Daoy (cell line): ENCODE results near the gene UTS2. TPM values are rescaled to one million over a fixed set of nuclear protein-coding genes. Genes with fewer than 3 reads are reported as not detected.

Source experiments
- DNase-seq: peaks from one replicate; pipeline ENCODE4 v3.0.0-alpha.2; 2015; ENCODE audit warnings: low read depth
- total RNA-seq: library from RNA; depleted of rRNA; stranded (reverse); fragments of >200 nt; shearing (Covaris generic); gene quantifications from 2 replicates; pipeline ENCODE4 v1.2.3, GENCODE V29; 2014; rRNA removed

UTS2 gene
- total RNA-seq, 1 experiment from 2014 or later = not detected

GRCh38 chr1:7813677-7814373 is 39.0 kb downstream of the UTS2 start:
- no peak for DNase-seq

GRCh38 chr1:7811476-7811875 is 41.4 kb downstream of the UTS2 start:
- DNase-seq = no peak

- peak; percentile 95 for DNase-seq
Measured at GRCh38 chr1:7810395-7810794, 42.5 kb downstream of the UTS2 start.

- no peak for DNase-seq
Measured at GRCh38 chr1:7809742-7810141, 43.1 kb downstream of the UTS2 start.

GRCh38 chr1:7808253-7808844 is 44.5 kb downstream of the UTS2 start:
- DNase-seq = peak; percentile 27

GRCh38 chr1:7805460-7805859 is 47.4 kb downstream of the UTS2 start:
- no peak for DNase-seq

Other genes with a start within 250 kb of the UTS2 start
- 68.0 and 77.3 TPM in 2 replicates for gene VAMP3, start 81.8 kb downstream of the UTS2 start, total RNA-seq
- 1.4 and 2.1 TPM in 2 replicates for gene PER3, start 68.8 kb downstream of the UTS2 start, total RNA-seq
- gene TNFRSF9, start 87.8 kb upstream of the UTS2 start, total RNA-seq = 42.9 and 46.9 TPM in 2 replicates
- gene PARK7, start 108.6 kb upstream of the UTS2 start, total RNA-seq = 330 and 448 TPM in 2 replicates
- 81.0 and 95.0 TPM in 2 replicates for gene ERRFI1, start 173.2 kb upstream of the UTS2 start, total RNA-seq